CD4-positive, alpha-beta T cell treated with Interleukin-17A for 4 hours (primary cell): Measurements from ENCODE around the gene RAB3IL1.

Experiments used
- DNase-seq: peaks from one replicate; pipeline ENCODE4 v3.0.0-alpha.2; 2020; ENCODE audit warnings: mixed read lengths

Gene RAB3IL1

GRCh38 chr11:61862714-61863547 lies 54.4 kb downstream of the RAB3IL1 start:
- DNase-seq: no peak

GRCh38 chr11:61861634-61862033 lies 55.7 kb downstream of the RAB3IL1 start:
- DNase-seq: no peak

GRCh38 chr11:61860054-61860903 lies 57.1 kb downstream of the RAB3IL1 start:
- no peak for DNase-seq

- DNase-seq: no peak
These were observed 61.3 kb downstream of the RAB3IL1 start for GRCh38 chr11:61855939-61856680.

GRCh38 chr11:61854966-61855714 lies 62.2 kb downstream of the RAB3IL1 start:
- no peak for DNase-seq

- no peak for DNase-seq
These were observed 63.0 kb downstream of the RAB3IL1 start for GRCh38 chr11:61854206-61854895.

- no peak for DNase-seq
These were observed 63.6 kb downstream of the RAB3IL1 start for GRCh38 chr11:61853698-61854169.

GRCh38 chr11:61851900-61852295 lies 65.5 kb downstream of the RAB3IL1 start:
- no peak for DNase-seq

GRCh38 chr11:61851113-61851899 lies 66.1 kb downstream of the RAB3IL1 start:
- DNase-seq: no peak

GRCh38 chr11:61850687-61851086 lies 66.7 kb downstream of the RAB3IL1 start:
- no peak for DNase-seq

GRCh38 chr11:61848631-61849030 lies 68.7 kb downstream of the RAB3IL1 start:
- no peak for DNase-seq

GRCh38 chr11:61847914-61848581 lies 69.3 kb downstream of the RAB3IL1 start:
- DNase-seq: no peak
